GM18951 (cell line): ENCODE measurements around the gene PNMT.

ENCODE experiments used
- POLR2A ChIP-seq: IDR thresholded peaks from 4 replicates; pipeline ENCODE4 v1.6.1; 2011; ENCODE audit warnings: mild to moderate bottlenecking; ENCODE audit not compliant: insufficient read length, insufficient read depth; ENCODE audit errors: extremely low read depth
- in situ Hi-C: fragments of 300-500 bp; cut with MboI; formaldehyde crosslinking; loops from one replicate; pipeline ENCODE4 v1.12.0; 2022; ENCODE audit warnings: low sequenced_read_pairs, mixed read lengths, inconsistent platforms; ENCODE audit not compliant: unreplicated experiment

The PNMT gene

GRCh38 chr17:39674702-39675389 is 6.6 kb downstream of the PNMT start:
- no peak for TF ChIP-seq POLR2A
- in situ Hi-C loops: no loop called here

GRCh38 chr17:39675390-39676082 is 7.3 kb downstream of the PNMT start:
- in situ Hi-C loops: no loop called here
- no peak for TF ChIP-seq POLR2A

GRCh38 chr17:39676198-39676819 is 8.1 kb downstream of the PNMT start:
- in situ Hi-C loops: no loop called here
- TF ChIP-seq POLR2A: peak; percentile 27

GRCh38 chr17:39677072-39677471 is 8.8 kb downstream of the PNMT start:
- in situ Hi-C loops: no loop called here
- TF ChIP-seq POLR2A: no peak

- TF ChIP-seq POLR2A: no peak
Measured at GRCh38 chr17:39677542-39678339, 9.5 kb downstream of the PNMT start.

GRCh38 chr17:39678340-39679116 is 10.3 kb downstream of the PNMT start:
- in situ Hi-C loops: no loop called here
- TF ChIP-seq POLR2A: no peak

More at GRCh38 chr17:39677542-39678339, 9.5 kb downstream of the PNMT start:
- in situ Hi-C loops: no loop called here

- no peak for TF ChIP-seq POLR2A
- in situ Hi-C loops: no loop called here
Measured at GRCh38 chr17:39679521-39680192, 11.4 kb downstream of the PNMT start.

- TF ChIP-seq POLR2A: no peak
- in situ Hi-C loops: no loop called here
Measured at GRCh38 chr17:39683295-39683939, 15.2 kb downstream of the PNMT start.

- in situ Hi-C loops: no loop called here
- TF ChIP-seq POLR2A: no peak
Measured at GRCh38 chr17:39684369-39685192, 16.3 kb downstream of the PNMT start.

- in situ Hi-C loops: no loop called here
- no peak for TF ChIP-seq POLR2A
Measured at GRCh38 chr17:39687101-39687545, 18.9 kb downstream of the PNMT start.
